ENCODE results near the gene CSF3. TPM values are rescaled to one million over a fixed set of nuclear protein-coding genes. Genes with fewer than 3 reads are reported as not detected.

CSF3 gene, protein sequence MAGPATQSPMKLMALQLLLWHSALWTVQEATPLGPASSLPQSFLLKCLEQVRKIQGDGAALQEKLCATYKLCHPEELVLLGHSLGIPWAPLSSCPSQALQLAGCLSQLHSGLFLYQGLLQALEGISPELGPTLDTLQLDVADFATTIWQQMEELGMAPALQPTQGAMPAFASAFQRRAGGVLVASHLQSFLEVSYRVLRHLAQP
- 1 to 10 TPM in 1 of 2 donors, not detected in 1; 1.2 TPM for total RNA-seq
- long read RNA-seq: 0 reads

DNA sequence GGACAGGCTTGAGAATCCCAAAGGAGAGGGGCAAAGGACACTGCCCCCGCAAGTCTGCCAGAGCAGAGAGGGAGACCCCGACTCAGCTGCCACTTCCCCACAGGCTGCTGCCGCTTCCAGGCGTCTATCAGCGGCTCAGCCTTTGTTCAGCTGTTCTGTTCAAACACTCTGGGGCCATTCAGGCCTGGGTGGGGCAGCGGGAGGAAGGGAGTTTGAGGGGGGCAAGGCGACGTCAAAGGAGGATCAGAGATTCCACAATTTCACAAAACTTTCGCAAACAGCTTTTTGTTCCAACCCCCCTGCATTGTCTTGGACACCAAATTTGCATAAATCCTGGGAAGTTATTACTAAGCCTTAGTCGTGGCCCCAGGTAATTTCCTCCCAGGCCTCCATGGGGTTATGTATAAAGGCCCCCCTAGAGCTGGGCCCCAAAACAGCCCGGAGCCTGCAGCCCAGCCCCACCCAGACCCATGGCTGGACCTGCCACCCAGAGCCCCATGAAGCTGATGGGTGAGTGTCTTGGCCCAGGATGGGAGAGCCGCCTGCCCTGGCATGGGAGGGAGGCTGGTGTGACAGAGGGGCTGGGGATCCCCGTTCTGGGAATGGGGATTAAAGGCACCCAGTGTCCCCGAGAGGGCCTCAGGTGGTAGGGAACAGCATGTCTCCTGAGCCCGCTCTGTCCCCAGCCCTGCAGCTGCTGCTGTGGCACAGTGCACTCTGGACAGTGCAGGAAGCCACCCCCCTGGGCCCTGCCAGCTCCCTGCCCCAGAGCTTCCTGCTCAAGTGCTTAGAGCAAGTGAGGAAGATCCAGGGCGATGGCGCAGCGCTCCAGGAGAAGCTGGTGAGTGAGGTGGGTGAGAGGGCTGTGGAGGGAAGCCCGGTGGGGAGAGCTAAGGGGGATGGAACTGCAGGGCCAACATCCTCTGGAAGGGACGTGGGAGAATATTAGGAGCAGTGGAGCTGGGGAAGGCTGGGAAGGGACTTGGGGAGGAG lies at the start of gene CSF3:
Gene CSF3, plus strand, starts transcription at position 436 of the 993 bp plus-strand sequence. Its CDS starts 35 bp downstream, at position 471.
- DNase-seq (no peak), ATAC-seq (no peak)
- intact Hi-C loops (cut with DNase I): loop anchor here (5.0 to 10.0 kb wide), 3 partner anchors 162 to 270 kb away; partner anchors contain the start of genes CDC6 (in 1 of the 2) and RAPGEFL1 (in 1 of the 2)

GRCh38 chr17:39966771-39967170 lies 48.5 kb upstream of the CSF3 start:
- no peak for ATAC-seq
- intact Hi-C loops (cut with DNase I): no loop called here
- no peak for DNase-seq

DNA sequence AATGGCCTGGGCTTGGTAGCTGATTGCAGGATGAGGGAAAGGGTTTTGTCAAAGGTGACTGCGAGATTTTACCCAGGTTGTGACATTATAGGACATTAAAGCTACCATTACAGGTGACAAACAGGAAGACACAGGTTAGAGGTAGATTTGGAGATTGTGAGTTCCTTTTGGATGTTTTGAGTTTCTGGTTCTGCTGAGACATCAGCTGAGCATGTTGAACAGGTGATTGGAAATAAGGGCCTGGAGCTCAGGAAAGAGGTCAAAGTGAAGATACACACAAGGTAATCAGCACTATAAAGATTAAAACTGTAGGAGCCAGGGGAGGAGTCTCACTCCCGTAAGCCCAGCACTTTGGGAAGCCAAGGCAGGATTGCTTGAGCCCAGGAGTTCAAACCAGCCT lies 46.5 kb upstream of the CSF3 start:
- intact Hi-C loops (cut with DNase I): no loop called here
- no peak for DNase-seq
- no peak for ATAC-seq

- DNase-seq (no peak), ATAC-seq (no peak)
- intact Hi-C loops (cut with DNase I): no loop called here
These were observed 45.9 kb upstream of the CSF3 start for GRCh38 chr17:39969375-39969774.

- ATAC-seq: no peak
- intact Hi-C loops (cut with DNase I): loop anchor here in 1 of 2 donors (10.0 kb wide), 1 partner anchor 95 kb away; no protein-coding TSS in a partner anchor
- no peak for DNase-seq
These were observed 45.0 kb upstream of the CSF3 start for GRCh38 chr17:39970157-39970692.

DNA sequence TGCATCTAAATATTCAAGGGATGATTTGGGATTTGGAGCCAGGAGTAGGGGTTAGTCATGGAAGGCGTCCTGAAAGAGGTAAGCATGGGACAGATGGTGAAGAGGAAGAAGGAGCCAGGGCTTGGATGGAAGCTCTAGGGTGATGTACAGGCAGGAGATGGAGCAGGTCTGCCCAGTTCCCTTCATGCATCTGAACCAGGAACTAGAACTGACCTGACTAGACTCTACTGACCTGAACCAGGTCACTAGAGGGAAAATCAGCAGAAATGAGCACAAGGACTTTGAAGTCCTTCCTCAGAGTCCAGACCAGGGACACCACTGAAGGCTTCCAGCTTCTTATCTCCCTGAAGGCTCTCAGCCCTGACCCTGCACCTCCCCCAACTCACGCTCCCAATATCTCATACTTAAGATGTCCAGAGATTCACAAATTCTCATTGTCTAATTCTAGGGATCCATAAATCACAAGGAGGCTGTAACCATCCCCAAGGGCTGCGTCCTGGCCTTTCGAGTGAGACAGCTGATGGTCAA lies 44.1 kb upstream of the CSF3 start:
- intact Hi-C loops (cut with DNase I): loop anchor here in 1 of 2 donors (10.0 kb wide), 1 partner anchor 96 kb away; no protein-coding TSS in a partner anchor
- no peak for ATAC-seq
- DNase-seq: no peak

DNA sequence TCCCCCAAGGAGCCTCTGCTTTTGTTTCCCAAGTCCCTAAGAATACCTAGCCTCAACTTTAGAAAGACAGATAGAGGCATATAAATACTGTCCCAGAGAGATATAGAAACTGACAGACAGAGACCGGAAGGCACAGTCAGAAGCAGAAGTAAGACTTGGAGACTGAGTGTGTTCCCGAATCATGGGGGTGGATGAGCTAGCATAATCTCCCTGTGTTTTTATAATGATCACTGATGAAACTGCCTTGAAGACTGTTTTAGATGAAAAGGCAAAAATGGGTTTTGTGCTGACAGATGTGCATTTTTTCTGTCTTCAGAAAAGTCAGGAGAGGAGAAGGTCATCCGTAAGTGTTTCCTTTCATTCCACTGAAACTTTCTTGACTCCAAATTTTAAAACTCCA lies 43.0 kb upstream of the CSF3 start:
- no peak for DNase-seq
- peak; percentile 54 to 78 for ATAC-seq
- intact Hi-C loops (cut with DNase I): loop anchor here in 1 of 2 donors (10.0 kb wide), 1 partner anchor 97 kb away; no protein-coding TSS in a partner anchor

DNA sequence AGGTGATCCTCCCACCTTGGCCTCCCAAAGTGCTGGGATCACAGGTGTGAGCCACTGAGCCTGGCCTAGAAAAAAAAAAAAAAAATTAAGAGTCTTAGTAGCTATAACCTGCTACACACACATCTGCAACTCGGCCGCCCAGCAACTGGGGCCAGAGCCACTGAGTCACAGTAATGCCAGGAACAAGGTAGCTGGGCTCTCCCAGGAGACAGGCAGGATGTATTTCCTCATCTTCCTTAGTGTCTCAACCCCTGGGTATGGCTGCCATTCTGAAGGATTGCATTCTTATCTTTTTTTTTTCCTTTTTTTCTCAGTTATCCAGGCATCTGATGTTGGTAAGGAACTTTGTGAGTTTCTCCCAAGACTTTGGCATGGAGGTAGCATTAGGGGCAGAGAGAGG lies 41.7 kb upstream of the CSF3 start:
- intact Hi-C loops (cut with DNase I): loop anchor here in 1 of 2 donors (10.0 kb wide), 1 partner anchor 99 kb away; no protein-coding TSS in a partner anchor
- DNase-seq: no peak
- peak in 1 of 2 donors; percentile 30 for ATAC-seq

- ATAC-seq: no peak
- intact Hi-C loops (cut with DNase I): loop anchor here in 1 of 2 donors (10.0 kb wide), 1 partner anchor 100 kb away; no protein-coding TSS in a partner anchor
- DNase-seq: no peak
These were observed 40.8 kb upstream of the CSF3 start for GRCh38 chr17:39974433-39974832.

DNA sequence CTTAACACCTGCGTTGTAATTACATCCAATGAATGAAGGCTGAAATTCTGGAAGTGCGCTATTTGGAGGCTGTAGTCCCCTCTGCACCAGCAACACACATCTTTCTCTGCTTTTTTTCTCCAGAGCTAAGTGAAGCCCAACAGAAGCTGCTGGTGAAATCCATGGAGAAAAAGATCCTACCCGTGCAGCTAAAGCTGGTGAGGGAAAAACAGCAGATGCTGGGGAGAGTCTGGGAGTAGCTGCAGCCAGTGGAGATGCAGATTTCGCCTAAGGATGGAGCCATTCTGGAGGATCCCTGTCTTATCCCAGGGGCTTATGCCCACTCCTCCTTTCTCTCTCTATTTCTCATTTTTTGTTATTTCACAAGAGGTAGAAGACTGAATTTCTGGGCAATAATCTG lies 39.4 kb upstream of the CSF3 start:
- ATAC-seq: no peak
- no peak for DNase-seq
- intact Hi-C loops (cut with DNase I): loop anchor here in 1 of 2 donors (10.0 kb wide), 1 partner anchor 101 kb away; no protein-coding TSS in a partner anchor

DNA sequence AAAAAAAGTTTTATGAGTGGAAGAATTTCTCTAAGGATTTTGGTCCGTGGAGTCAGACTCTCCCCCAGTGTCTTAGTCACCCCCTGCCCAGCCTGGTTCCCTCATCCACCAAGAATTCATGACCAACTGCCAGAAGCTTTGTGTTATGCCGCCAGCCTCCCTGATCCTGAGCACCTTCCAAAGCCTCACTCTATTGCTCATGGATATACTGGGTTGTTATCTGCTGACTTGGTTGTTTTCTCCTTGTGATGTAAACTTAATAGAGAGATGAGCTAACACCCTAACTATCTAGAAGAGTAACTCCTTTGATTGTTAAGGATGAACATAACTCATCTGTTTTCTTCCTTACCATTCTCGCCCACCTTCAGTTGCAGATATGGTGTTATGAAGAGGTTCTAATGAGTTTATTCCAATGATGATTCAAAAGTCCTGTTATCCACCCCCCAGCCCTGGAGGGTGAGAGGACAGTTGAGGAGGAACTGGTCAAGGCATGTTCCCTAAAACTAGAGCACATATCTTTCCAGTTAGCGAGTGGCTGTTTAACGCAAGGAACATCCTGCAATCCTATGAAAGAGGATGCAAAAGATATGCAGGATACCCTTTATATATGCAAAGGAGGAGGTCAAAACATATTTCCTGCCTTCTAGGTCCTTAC lies 36.1 kb upstream of the CSF3 start:
- ATAC-seq: peak in 1 of 2 donors; percentile 46
- DNase-seq: no peak
- intact Hi-C loops (cut with DNase I): loop anchor here in 1 of 2 donors (10.0 kb wide), 1 partner anchor 104 kb away; no protein-coding TSS in a partner anchor

- DNase-seq: peak; percentile 26
- peak; percentile 3 to 16 for ATAC-seq
- intact Hi-C loops (cut with DNase I): loop anchor here in 1 of 2 donors (10.0 kb wide), 1 partner anchor 105 kb away; no protein-coding TSS in a partner anchor
These were observed 35.3 kb upstream of the CSF3 start for GRCh38 chr17:39979893-39980350.

- intact Hi-C loops (cut with DNase I): no loop called here
- peak; percentile 97 for DNase-seq
- ATAC-seq: peak; percentile 94 to 97
These were observed 34.7 kb upstream of the CSF3 start, which contains the start of gene PSMD3 for GRCh38 chr17:39980351-39981206. TSS of gene PSMD3 (plus strand) at chr17:39980807. CDS start at chr17:39980971, 164 bp downstream.

- ATAC-seq: peak in 1 of 2 donors; percentile 4
- intact Hi-C loops (cut with DNase I): no loop called here
- no peak for DNase-seq
These were observed 34.0 kb upstream of the CSF3 start for GRCh38 chr17:39981207-39981741.

DNA sequence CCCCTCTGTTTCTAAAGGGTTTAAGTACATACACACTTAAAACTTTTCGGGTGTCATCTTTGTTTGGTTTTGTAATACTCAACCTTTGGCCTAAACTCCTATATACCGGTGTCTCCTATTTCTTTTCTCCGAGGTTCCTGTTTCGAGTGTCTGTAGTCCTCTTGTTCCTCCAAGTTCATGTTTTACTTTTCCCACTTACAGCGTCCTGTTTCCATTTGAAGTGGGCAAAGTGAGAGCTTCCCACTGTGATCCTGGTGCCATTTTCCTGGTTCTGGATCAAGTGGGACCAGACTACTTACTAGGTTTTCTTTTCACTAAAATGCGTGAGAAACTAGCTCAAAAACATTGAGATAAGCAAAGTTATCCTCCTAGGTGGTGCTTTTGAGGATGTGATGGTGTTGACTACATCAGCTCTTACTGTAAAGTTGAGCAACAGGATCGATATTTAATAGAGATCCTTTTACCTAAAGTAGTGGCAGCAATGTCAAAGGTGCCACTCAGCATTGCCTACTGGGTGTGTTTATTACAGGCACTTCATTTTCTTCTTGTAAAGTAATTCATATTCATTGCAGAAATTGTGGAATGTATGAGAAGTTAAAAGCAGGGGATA lies 33.4 kb upstream of the CSF3 start:
- intact Hi-C loops (cut with DNase I): no loop called here
- DNase-seq (no peak), ATAC-seq (no peak)

GRCh38 chr17:39988206-39988810 lies 26.9 kb upstream of the CSF3 start:
- no peak for ATAC-seq

More at GRCh38 chr17:39988206-39988810, 26.9 kb upstream of the CSF3 start:
- intact Hi-C loops (cut with DNase I): no loop called here
- DNase-seq: no peak

All from left cardiac atrium (tissue), 4 donors.